WTC11 (cell line): ENCODE data around the gene ZDHHC4.

Experiments used
- ARID4B ChIP-seq: sonication (generic); formaldehyde crosslinking; IDR thresholded peaks from 2 replicates; pipeline ENCODE4 v1.8.0; 2023; ENCODE audit warnings: missing genetic modification reagents, mild to moderate bottlenecking, borderline replicate concordance
- ZNF138 ChIP-seq: sonication (generic); formaldehyde crosslinking; conservative IDR thresholded peaks from 2 replicates; pipeline ENCODE4 v1.8.1; 2022; ENCODE audit warnings: mild to moderate bottlenecking, moderate library complexity, missing genetic modification reagents
- TF ChIP-seq, protein P1 (sequence below): fragments of 200-600 bp; IDR thresholded peaks from 2 replicates; pipeline ENCODE4 v1.8.0; 2022; ENCODE audit warnings: antibody characterized with exemption

DNA sequence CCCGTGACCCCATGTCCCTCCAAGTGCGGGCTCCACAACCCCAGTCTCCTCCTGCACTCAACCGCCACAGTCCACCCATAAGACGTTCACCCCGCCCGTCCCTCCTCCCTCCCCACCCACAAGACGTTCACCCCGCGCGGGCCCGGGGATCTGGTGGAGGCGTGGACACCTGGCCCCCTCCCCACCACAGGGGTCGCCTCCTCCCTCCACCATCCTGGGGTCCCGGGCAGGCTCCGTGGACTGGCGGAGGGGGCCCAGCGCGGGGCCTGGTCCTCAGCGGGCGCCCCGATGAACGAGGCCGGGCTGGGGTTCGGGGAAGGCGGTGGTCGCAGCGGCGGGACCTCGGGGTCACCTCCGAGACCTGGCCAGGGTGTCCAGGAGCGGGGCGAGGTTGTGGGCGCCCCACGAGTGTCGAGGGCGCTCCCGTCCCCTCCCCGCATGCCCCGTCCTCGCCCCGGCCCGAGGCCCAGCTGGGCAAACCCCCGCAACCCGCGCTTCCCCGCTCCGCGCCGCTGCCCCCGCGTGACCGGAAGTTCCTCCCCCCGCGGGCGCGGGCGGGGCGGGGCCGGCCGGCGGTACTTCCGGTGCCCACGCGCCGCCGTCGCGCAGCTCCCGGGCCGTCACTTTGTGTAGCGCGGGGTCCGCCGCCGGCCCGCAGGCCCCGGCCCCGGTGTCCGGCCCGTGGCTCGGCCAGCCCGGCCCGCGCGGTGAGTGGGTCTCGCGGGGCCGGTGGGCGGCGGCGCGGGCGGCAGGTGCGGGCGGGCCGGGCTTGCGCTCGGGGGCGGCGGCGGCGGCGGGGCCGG, 59.7 kb downstream of the ZDHHC4 start, which contains the start of gene ZNF316:
- TF ChIP-seq, protein P1, sequence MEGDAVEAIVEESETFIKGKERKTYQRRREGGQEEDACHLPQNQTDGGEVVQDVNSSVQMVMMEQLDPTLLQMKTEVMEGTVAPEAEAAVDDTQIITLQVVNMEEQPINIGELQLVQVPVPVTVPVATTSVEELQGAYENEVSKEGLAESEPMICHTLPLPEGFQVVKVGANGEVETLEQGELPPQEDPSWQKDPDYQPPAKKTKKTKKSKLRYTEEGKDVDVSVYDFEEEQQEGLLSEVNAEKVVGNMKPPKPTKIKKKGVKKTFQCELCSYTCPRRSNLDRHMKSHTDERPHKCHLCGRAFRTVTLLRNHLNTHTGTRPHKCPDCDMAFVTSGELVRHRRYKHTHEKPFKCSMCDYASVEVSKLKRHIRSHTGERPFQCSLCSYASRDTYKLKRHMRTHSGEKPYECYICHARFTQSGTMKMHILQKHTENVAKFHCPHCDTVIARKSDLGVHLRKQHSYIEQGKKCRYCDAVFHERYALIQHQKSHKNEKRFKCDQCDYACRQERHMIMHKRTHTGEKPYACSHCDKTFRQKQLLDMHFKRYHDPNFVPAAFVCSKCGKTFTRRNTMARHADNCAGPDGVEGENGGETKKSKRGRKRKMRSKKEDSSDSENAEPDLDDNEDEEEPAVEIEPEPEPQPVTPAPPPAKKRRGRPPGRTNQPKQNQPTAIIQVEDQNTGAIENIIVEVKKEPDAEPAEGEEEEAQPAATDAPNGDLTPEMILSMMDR, result no peak
- TF ChIP-seq ARID4B, result no peak
- TF ChIP-seq ZNF138 (CRISPR knock-in tag), result no peak
